Activated naive CD4-positive, alpha-beta T cell treated with anti-CD3 and anti-CD28 coated beads, Interleukin-2, amount 10 ng/mL, durations not matched to agents 7 days and 5 days (primary cell): ENCODE data around the gene STEAP3.
A peak's percentile ranks its signal among the peaks of the same experiment; 100 is the strongest.

Source experiments
- CTCF ChIA-PET: fragments of 350-600 bp; sonication (Branson Sonifier 250); formaldehyde crosslinking; loops from one replicate; lab custom pipeline; 2021; ENCODE audit warnings: antibody characterized with exemption; lab: Charles Lee
- DNase-seq: peaks from one replicate; pipeline ENCODE4 v3.0.0-alpha.2; 2020
- H3K27ac Mint-ChIP-seq: one replicate; pipeline ENCODE4 v1.8.0; 2021; ENCODE audit warnings: mild to moderate bottlenecking, moderate library complexity, mixed read lengths
- H3K27me3 Mint-ChIP-seq: one replicate; pipeline ENCODE4 v1.8.0; 2021; ENCODE audit warnings: mild to moderate bottlenecking, mixed read lengths
- H3K36me3 Mint-ChIP-seq: one replicate; pipeline ENCODE4 v1.8.0; 2021; ENCODE audit warnings: mixed read lengths
- H3K4me1 Mint-ChIP-seq: one replicate; pipeline ENCODE4 v1.8.0; 2021; ENCODE audit warnings: mixed read lengths
- H3K4me3 Mint-ChIP-seq: one replicate; pipeline ENCODE4 v1.8.0; 2021; ENCODE audit warnings: mild to moderate bottlenecking, moderate library complexity, mixed read lengths
- H3K9me3 Mint-ChIP-seq: one replicate; pipeline ENCODE4 v1.8.0; 2021; ENCODE audit warnings: mixed read lengths

Gene STEAP3

GRCh38 chr2:119289093-119289492, 65.5 kb downstream of the STEAP3 start:
- Mint-ChIP-seq H3K4me3 (no peak overlapping the region), H3K36me3 (no peaks in the 10 kb centered on the region), H3K4me1 (no peaks in the 10 kb centered on the region), H3K27ac (no peak overlapping the region), H3K27me3 (peaks cover 3% of the 10 kb centered on the region), H3K9me3 (no peaks in the 10 kb centered on the region)
- CTCF ChIA-PET, result no interaction called here
- DNase-seq, result no peak

- no peaks in the 10 kb centered on the region for H3K4me1 Mint-ChIP-seq
- CTCF ChIA-PET, result interaction anchor here (1.1 kb wide), 1 partner anchor 109 kb away, joined by 3 read pairs; no protein-coding TSS in a partner anchor
- H3K9me3 Mint-ChIP-seq, result no peaks in the 10 kb centered on the region
- H3K27ac Mint-ChIP-seq, result no peak overlapping the region
- no peak for DNase-seq
- no peaks in the 10 kb centered on the region for H3K36me3 Mint-ChIP-seq
- H3K4me3 Mint-ChIP-seq, result no peak overlapping the region
- H3K27me3 Mint-ChIP-seq, result peaks cover 3% of the 10 kb centered on the region
These were observed 66.0 kb downstream of the STEAP3 start for GRCh38 chr2:119289642-119290041.

- CTCF ChIA-PET, result interaction anchor here (0.5 to 2.3 kb wide), 8 partner anchors 12 to 435 kb away, joined by 3 to 8 read pairs (median 3); no protein-coding TSS in a partner anchor
- no peaks in the 10 kb centered on the region for H3K4me1 Mint-ChIP-seq
These were observed 67.4 kb downstream of the STEAP3 start for GRCh38 chr2:119290859-119291587.

GRCh38 chr2:119291588-119292167, 68.0 kb downstream of the STEAP3 start:
- Mint-ChIP-seq H3K9me3 (no peaks in the 10 kb centered on the region), H3K4me3 (no peak overlapping the region), H3K27ac (no peak overlapping the region), H3K36me3 (no peaks in the 10 kb centered on the region), H3K4me1 (no peaks in the 10 kb centered on the region), H3K27me3 (peaks cover 3% of the 10 kb centered on the region)
- DNase-seq, result no peak
- CTCF ChIA-PET, result interaction anchor here (0.5 to 2.3 kb wide), 10 partner anchors 9 to 436 kb away, joined by 3 to 8 read pairs (median 3); no protein-coding TSS in a partner anchor

More at GRCh38 chr2:119290859-119291587, 67.4 kb downstream of the STEAP3 start:
- H3K27ac Mint-ChIP-seq, result no peak overlapping the region
- no peaks in the 10 kb centered on the region for H3K36me3 Mint-ChIP-seq
- no peak overlapping the region for H3K4me3 Mint-ChIP-seq
- no peaks in the 10 kb centered on the region for H3K9me3 Mint-ChIP-seq
- peak; percentile 73 for DNase-seq
- peaks cover 3% of the 10 kb centered on the region for H3K27me3 Mint-ChIP-seq

GRCh38 chr2:119292226-119292625, 68.6 kb downstream of the STEAP3 start:
- CTCF ChIA-PET, result interaction anchor here (0.7 to 2.3 kb wide), 6 partner anchors 10 to 410 kb away, joined by 3 to 8 read pairs (median 3); no protein-coding TSS in a partner anchor
- no peaks in the 10 kb centered on the region for H3K9me3 Mint-ChIP-seq
- no peaks in the 10 kb centered on the region for H3K36me3 Mint-ChIP-seq
- no peaks in the 10 kb centered on the region for H3K4me1 Mint-ChIP-seq
- no peak overlapping the region for H3K4me3 Mint-ChIP-seq
- no peak overlapping the region for H3K27ac Mint-ChIP-seq
- H3K27me3 Mint-ChIP-seq, result peaks cover 3% of the 10 kb centered on the region
- DNase-seq, result no peak

GRCh38 chr2:119293254-119293653, 69.6 kb downstream of the STEAP3 start:
- no peaks in the 10 kb centered on the region for H3K4me1 Mint-ChIP-seq
- H3K27ac Mint-ChIP-seq, result no peak overlapping the region
- CTCF ChIA-PET, result no interaction called here
- H3K36me3 Mint-ChIP-seq, result no peaks in the 10 kb centered on the region
- H3K27me3 Mint-ChIP-seq, result peaks cover 3% of the 10 kb centered on the region
- DNase-seq, result no peak
- no peaks in the 10 kb centered on the region for H3K9me3 Mint-ChIP-seq
- H3K4me3 Mint-ChIP-seq, result no peak overlapping the region

DNA sequence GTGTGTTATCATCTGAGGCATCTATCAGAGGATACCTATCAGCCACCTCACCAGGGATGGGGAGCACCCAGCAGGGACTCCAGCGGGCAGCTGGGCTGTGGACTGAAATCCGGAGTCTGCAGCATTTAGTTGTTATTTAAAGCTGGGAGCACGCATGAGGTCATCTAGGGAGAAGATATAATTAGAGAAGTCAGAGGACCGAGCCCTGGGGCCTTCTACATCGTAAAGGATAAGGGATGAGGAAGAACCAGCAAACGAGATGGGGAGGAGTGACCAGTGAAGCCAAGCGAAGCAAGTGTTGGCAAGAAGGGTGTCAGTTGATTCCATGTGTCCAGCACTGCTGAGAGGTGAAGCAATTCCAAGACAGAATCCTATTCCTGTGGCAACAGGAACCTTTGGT, 70.3 kb downstream of the STEAP3 start:
- Mint-ChIP-seq H3K27ac (no peak overlapping the region), H3K36me3 (no peaks in the 10 kb centered on the region), H3K4me3 (no peak overlapping the region), H3K4me1 (no peaks in the 10 kb centered on the region), H3K27me3 (peaks cover 3% of the 10 kb centered on the region), H3K9me3 (no peaks in the 10 kb centered on the region)
- DNase-seq, result no peak
- CTCF ChIA-PET, result no interaction called here

- Mint-ChIP-seq H3K4me3 (no peak overlapping the region), H3K27me3 (peaks cover 3% of the 10 kb centered on the region), H3K27ac (no peak overlapping the region), H3K9me3 (no peaks in the 10 kb centered on the region), H3K36me3 (no peaks in the 10 kb centered on the region), H3K4me1 (no peaks in the 10 kb centered on the region)
- no peak for DNase-seq
- CTCF ChIA-PET, result no interaction called here
These were observed 71.0 kb downstream of the STEAP3 start for GRCh38 chr2:119294671-119295070.

- DNase-seq, result no peak
- Mint-ChIP-seq H3K4me3 (no peak overlapping the region), H3K4me1 (no peaks in the 10 kb centered on the region), H3K36me3 (no peaks in the 10 kb centered on the region), H3K9me3 (no peaks in the 10 kb centered on the region), H3K27ac (no peak overlapping the region), H3K27me3 (peaks cover 3% of the 10 kb centered on the region)
- CTCF ChIA-PET, result no interaction called here
These were observed 72.2 kb downstream of the STEAP3 start for GRCh38 chr2:119295688-119296375.

DNA sequence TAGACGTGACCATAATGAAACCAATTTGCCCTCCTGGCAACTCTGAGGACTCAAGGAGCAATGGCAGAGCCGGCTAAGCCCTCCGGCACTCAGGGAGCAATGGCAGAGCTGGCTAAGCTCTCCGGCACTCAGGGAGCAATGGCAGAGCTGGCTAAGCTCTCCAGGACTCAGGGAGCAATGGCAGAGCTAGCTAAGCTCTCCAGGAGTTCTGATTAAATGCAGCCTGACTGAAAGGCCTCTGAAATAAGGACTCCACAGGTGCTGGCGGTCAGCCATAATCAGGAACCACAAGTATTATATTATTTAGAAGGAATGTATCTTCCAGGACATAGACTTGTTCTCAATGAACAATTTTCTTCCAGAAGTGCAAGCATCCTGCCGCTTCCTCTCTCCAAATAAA, 77.8 kb downstream of the STEAP3 start:
- CTCF ChIA-PET, result no interaction called here
- Mint-ChIP-seq H3K4me1 (no peaks in the 10 kb centered on the region), H3K4me3 (no peak overlapping the region), H3K9me3 (no peaks in the 10 kb centered on the region), H3K36me3 (no peaks in the 10 kb centered on the region), H3K27ac (no peak overlapping the region), H3K27me3 (no peaks in the 10 kb centered on the region)
- DNase-seq, result no peak

- no peaks in the 10 kb centered on the region for H3K36me3 Mint-ChIP-seq
- no peaks in the 10 kb centered on the region for H3K4me1 Mint-ChIP-seq
- H3K9me3 Mint-ChIP-seq, result no peaks in the 10 kb centered on the region
- DNase-seq, result no peak
- no peak overlapping the region for H3K4me3 Mint-ChIP-seq
- H3K27me3 Mint-ChIP-seq, result no peaks in the 10 kb centered on the region
- CTCF ChIA-PET, result no interaction called here
- no peak overlapping the region for H3K27ac Mint-ChIP-seq
These were observed 81.2 kb downstream of the STEAP3 start for GRCh38 chr2:119304847-119305246.

DNA sequence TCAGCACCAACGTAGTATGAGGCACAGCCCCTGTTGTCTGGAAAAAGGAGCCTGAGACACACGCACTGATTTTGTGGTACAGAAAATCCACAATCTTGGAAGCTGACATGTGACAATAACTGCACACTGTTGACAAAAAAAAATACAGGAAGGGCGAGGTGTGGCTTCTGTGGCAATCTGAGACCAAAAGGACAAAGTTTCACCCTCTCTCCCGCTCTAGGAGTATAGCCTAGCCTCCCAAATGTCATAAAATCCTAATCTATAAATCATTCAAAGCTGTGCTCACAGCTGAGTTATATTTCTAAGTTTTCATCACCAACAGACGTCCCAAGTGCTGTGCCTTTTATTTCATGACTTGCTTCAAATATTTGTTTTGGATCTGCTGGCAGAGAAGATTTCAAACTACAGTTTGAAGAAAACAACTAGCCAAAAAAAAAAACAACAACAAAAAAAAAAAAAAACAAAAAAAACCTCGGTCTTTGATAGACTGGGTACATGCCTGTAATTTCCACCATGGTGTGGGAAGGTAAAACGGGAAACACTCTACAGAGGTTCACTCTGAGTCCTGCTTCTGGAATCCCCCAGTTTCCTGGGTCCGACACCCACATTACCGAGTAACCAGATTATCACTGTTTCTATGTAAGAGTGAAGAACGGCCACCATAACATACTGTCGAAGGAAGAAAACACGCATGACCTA, 82.0 kb downstream of the STEAP3 start:
- Mint-ChIP-seq H3K9me3 (no peaks in the 10 kb centered on the region), H3K36me3 (no peaks in the 10 kb centered on the region), H3K4me3 (no peak overlapping the region), H3K27ac (no peak overlapping the region), H3K27me3 (no peaks in the 10 kb centered on the region), H3K4me1 (no peaks in the 10 kb centered on the region)
- CTCF ChIA-PET, result no interaction called here
- DNase-seq, result no peak

GRCh38 chr2:119306196-119306590, 82.6 kb downstream of the STEAP3 start:
- no peak for DNase-seq
- Mint-ChIP-seq H3K36me3 (no peaks in the 10 kb centered on the region), H3K4me1 (no peaks in the 10 kb centered on the region), H3K27ac (no peak overlapping the region), H3K9me3 (no peaks in the 10 kb centered on the region), H3K27me3 (no peaks in the 10 kb centered on the region), H3K4me3 (no peak overlapping the region)
- CTCF ChIA-PET, result no interaction called here
